HG02884 (cell line): ENCODE measurements around the gene KIR3DL1.
"Not testable (repeated sequence)": the region's sequence is repeated elsewhere in the genome, so short reads cannot be mapped to it uniquely, and the experiment has no call there.

ENCODE experiments used
- ATAC-seq: cut with Tn5 transposase; IDR thresholded peaks from one replicate; pipeline ENCODE4 v1.9.1; 2021; ENCODE audit warnings: mild to moderate bottlenecking, moderate library complexity; ENCODE audit not compliant: unreplicated experiment

The KIR3DL1 gene

DNA sequence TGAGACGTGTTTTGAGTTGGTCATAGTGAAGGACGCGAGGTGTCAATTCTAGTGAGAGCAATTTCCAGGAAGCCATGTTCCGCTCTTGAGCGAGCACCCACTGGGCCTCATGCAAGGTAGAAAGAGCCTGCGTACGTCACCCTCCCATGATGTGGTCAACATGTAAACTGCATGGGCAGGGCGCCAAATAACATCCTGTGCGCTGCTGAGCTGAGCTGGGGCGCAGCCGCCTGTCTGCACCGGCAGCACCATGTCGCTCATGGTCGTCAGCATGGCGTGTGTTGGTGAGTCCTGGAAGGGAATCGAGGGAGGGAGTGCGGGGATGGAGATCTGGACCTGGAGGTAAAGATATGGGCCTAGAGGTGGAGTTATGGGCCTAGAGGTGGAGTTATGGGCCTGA, at the start of gene KIR3DL1:
Gene KIR3DL1 (plus strand): TSS at position 218 of the 400 bp plus-strand sequence.
- not testable (repeated sequence) for ATAC-seq

DNA sequence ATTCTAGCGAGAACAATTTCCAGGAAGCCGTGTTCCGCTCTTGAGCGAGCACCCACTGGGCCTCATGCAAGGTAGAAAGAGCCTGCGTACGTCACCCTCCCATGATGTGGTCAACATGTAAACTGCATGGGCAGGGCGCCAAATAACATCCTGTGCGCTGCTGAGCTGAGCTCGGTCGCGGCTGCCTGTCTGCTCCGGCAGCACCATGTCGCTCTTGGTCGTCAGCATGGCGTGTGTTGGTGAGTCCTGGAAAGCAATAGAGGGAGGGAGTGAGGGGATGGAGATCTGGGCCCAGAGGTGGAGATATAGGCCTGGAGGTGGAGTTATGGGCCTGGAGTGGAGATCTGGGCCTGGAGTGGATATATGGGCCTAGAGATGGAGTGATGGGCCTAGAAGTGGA, 46.6 kb upstream of the KIR3DL1 start, which contains the start of gene KIR2DL1:
Gene KIR2DL1 (plus strand): TSS at position 148 of the 400 bp plus-strand sequence. CDS start 58 bp downstream, at position 206.
- ATAC-seq, result not testable (repeated sequence)

DNA sequence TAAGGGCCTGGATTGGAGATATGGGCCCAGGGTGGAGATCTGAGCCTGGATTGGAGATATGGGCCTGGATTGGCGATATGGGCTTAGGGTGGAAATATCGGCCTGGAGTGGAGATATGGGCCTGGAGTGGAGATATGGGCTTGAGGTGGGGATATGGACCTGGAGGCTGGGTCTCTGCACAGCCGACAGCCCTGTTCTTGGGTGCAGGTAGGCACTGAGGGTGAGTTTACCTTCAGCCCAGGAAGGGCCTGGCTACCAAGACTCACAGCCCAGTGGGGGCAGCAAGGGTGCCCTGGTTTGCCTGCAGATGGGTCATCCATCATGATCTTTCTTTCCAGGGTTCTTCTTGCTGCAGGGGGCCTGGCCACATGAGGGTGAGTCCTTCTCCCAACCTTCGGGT, 45.8 kb upstream of the KIR3DL1 start:
- not testable (repeated sequence) for ATAC-seq

DNA sequence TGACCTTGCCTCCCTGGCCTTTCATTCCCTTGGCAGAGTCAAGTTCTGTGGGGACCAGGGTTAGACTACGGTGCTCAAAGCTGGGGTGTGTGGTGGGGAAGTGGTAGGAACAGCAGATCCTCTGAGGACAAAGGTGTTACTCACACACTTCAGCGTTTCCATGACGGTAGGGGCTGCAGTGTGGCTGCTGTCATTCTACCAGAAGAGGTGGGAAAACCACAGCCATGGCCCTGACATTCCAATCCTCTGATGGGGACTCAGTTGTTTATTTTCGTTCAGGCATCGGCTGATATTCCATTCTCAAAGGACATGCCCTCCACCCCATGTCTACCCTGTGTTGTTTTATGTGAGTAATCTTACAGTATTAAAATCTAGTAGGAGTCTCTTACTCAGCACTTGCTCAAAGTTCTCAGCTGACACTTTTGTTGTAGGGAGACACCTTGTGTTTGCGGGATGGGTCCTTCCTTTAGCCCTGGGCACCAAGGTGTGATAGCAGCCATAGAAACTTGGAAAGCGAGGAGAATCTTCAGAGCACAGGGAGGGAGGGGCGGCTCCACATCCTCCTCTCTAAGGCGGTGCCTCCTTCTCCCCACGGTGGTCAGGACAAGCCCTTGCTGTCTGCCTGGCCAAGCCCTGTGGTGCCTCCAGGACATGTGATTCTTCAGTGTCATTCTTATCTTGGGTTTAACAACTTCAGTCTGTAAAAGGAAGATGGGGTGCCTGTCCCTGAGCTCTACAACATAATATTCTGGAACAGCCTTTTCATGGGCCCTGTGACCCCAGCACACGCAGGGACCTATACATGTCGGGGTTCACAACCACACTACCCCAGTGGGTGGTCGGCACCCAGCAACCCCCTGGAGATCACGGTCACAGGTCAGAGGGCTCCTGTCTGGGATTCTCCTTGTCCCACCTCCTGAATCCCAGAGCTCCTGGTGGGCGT, 45.0 kb upstream of the KIR3DL1 start:
- ATAC-seq, result not testable (repeated sequence)

DNA sequence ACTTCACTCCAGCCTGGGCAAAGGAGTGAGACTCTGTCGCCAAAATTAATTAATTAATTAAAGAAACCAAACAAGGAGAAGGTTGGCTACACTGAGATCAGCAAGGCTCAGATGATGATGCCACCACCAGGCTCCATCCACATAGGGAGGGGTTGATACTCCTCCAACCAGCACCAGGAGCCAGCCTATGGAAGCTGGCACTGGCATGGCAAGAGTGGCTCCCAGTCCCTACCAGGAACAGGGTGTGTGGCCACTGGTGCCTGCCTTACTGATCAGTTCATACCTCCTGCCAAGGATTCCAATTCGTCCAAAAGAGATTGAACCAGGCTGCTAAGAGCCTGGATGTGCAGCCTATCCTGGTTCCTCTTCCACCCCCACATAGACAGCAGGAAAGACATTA, 43.6 kb upstream of the KIR3DL1 start:
- not testable (repeated sequence) for ATAC-seq

DNA sequence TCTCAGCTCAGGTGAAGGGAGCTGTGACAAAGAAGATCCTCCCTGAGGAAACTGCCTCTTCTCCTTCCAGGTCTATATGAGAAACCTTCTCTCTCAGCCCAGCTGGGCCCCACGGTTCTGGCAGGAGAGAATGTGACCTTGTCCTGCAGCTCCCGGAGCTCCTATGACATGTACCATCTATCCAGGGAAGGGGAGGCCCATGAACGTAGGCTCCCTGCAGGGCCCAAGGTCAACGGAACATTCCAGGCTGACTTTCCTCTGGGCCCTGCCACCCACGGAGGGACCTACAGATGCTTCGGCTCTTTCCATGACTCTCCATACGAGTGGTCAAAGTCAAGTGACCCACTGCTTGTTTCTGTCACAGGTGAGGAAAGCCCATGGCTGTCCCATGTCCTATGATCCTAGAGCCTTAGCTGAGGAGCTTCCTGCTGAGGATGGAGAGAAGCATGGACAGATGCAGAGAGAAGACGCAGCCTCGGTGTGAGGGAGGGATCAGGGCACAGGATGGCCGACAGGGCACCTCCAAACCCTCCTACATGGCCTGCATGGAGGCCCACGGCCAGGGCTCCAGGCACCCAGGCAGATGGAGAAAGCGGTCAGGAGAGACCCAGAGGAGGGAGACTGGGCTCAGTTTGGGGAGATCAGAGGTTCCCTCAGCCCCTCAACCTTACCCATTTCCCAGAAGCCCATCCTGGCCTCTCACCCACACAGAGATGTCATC, 41.0 kb upstream of the KIR3DL1 start:
- ATAC-seq, result not testable (repeated sequence)

DNA sequence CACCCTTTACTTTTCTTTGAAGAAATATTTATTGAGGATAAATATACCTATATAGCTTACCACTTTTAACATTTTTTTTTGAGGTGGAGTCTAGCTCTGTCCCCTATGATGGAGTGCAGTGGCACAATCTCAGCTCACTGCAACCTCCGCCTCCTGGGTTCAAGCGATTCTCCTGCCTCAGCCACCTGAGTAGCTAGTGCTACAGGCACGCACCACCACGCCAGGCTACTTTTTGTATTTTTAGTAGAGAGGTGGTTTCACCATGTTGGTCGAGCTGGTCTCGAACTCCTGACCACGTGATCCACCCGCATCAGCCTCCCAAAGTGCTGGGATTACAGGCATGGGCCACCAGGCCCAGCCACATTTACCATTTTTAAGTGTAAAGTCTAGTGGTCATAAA, 40.4 kb upstream of the KIR3DL1 start:
- ATAC-seq, result not testable (repeated sequence)

DNA sequence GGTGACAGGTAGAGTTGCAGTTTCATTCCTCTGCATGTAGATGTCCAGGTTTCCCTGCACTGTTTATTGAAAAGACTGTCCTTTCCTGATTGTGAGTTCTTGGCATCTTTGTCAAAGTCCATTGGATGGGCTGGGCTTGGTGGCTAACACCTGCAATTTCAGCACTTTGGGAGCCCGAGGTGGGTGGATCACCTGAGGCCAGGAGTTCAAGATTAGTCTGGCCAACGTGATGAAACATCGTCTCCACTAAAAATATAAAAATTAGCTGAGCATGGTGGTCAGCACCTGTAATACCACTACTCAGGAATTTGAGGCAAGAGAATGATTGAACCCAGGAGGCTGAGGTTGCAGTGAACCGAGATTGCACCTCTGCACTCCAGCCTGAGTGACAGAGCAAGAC, 38.4 kb upstream of the KIR3DL1 start:
- ATAC-seq, result not testable (repeated sequence)

DNA sequence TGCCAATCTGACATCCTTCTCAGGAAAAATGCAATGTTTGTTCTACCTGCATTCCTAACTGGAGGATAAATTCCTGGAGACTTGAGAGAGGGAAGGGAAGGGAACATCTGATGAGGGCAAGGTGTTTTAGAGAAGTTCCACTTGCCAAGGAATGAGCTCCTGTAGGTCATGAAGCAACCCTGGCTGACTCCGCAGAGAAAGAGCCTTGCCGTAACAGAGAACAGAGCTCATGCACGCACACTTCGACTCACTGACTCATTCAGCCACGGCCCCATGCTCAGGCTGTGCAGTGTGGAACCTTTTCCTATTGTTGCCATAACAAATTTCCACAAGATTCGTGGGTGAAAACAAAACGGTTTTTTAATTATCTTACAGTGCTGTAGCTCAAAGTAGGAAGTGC, 37.4 kb upstream of the KIR3DL1 start:
- not testable (repeated sequence) for ATAC-seq

DNA sequence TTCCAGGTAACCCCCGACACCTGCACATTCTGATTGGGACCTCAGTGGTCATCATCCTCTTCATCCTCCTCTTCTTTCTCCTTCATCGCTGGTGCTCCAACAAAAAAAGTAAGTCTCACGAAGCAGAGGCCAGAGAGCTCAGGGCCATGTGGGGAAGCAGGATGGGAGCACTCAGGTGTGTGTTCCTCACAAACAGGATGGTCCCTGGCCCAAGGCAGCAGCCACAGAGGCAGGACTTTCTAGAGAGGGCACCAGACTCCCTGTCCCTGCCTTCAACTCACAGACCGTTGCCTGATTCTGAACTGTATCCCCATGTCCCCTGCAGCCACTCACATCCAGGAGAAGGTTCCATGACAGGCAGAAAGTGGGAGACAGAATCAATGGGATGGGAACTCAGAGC, 33.4 kb upstream of the KIR3DL1 start:
- ATAC-seq, result not testable (repeated sequence)

DNA sequence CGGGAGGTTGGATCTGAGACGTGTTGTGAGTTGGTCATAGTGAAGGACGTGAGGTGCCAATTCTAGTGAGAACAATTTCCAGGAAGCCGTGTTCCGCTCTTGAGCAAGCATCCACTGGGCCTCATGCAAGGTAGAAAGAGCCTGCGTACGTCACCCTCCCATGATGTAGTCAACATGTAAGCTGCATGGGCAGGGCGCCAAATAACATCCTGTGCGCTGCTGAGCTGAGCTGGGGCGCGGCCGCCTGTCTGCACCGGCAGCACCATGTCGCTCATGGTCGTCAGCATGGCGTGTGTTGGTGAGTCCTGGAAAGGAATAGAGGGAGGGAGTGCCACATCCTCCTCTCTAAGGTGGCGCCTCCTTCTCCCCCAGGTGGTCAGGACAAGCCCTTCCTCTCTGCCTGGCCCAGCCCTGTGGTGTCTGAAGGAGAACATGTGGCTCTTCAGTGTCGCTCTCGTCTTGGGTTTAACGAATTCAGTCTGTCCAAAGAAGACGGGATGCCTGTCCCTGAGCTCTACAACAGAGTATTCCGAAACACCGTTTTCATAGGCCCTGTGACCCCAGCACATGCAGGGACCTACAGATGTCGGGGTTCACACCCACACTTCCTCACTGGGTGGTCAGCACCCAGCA, 30.1 kb upstream of the KIR3DL1 start:
- not testable (repeated sequence) for ATAC-seq

DNA sequence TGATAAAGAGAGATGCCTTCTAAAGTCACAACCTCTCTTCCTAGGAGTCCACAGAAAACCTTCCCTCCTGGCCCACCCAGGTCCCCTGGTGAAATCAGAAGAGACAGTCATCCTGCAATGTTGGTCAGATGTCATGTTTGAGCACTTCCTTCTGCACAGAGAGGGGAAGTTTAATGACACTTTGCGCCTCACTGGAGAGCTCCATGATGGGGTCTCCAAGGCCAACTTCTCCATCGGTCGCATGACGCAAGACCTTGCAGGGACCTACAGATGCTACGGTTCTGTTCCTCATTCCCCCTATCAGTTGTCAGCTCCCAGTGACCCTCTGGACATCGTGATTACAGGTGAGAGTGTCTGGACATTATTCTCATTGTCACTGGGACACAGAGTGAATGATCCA, 28.1 kb upstream of the KIR3DL1 start:
- not testable (repeated sequence) for ATAC-seq

DNA sequence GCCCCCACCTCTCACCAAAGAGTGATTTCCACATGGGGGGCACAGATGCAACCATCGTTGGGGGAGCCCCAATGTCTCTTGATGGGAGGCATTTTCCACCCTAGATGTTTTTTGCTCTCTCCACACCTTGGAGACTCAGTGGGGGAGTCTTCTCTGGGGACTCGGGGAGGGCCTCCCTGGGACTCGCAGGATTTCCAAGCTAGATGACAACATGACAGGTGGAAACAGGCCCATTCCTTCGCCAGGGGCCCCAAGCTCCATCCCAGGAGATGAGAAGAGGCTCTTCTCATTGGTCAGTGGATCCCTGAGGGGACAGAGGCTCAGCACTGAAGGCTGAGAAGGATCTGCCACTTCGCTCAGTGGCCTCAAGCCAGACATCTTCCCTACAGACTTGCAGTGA, 25.6 kb upstream of the KIR3DL1 start:
- ATAC-seq, result no peak

DNA sequence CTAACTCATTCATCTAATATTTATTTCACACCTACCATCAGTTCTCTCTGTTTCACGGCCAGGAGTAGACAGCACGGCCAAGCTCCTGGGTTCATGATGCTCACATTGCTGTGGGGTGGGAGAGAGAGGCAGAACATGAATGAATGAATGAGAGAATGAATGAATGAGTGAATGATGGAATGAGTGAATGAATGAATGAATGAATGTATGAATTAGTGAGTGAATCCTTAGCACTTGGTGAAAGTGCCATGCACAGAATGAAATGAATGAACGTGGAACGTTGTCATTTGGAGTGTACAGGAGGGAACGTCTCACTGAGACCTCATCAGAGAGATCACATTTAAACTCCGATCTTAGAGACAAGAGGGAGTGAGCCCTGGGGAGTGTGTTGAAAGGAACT, 24.8 kb upstream of the KIR3DL1 start:
- no peak for ATAC-seq

DNA sequence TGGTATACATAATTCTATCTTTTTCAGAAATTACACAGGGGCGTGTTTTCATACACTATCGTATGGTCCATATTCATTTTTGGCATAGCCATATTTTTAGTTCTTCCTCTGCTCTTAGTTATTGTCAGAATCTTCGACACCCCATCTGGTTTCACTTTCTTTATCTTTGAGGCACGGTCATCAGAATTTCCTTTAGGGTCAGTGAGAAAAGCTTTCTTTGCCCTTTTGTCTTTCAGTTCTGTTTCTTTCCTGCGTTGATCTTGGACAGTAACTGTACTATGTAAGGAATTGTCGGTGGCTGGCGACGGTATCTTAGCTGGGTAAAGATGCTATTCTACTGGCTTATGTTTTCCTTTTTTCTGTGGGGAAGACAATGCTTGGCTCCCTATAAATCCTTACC, 23.5 kb upstream of the KIR3DL1 start:
- ATAC-seq, result no peak

DNA sequence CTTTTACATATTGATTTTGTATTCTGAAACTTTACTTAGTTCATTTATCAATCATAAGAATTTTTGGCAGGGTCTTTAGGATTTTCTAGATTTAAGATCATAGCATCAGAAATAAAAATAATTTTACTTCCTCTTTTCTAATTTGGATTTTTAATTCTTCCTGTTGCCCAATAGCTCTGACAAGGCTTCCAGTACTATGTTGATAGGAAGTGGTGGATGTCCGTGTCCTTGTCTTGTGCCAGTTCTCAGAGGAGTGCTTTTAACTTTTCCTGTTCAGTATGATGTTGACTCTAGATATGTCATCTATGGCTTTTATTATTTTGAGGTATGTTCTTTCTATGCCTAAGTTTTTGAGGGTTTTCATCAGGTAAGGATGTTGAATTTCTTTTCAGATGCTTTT, 20.5 kb upstream of the KIR3DL1 start:
- no peak for ATAC-seq

DNA sequence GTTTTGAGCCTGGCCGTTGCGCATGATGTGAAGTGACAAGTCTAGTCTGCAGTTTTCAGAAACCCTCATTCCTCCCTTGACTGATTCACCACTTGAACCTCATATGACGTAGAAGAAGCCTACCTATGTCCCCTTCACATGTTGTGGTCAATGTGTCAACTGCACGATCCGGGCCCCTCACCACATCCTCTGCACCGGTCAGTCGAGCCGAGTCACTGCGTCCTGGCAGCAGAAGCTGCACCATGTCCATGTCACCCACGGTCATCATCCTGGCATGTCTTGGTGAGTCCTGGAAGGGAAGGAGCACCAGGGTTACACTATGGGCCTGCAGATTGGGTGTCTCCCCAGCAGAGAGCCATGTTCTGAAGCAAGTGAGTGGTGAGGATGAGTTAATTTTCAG, 12.9 kb upstream of the KIR3DL1 start, which contains the start of gene KIR2DL4:
Gene KIR2DL4 (plus strand): TSS at position 201 of the 400 bp plus-strand sequence. CDS start 42 bp downstream, at position 243.
- no peak for ATAC-seq

DNA sequence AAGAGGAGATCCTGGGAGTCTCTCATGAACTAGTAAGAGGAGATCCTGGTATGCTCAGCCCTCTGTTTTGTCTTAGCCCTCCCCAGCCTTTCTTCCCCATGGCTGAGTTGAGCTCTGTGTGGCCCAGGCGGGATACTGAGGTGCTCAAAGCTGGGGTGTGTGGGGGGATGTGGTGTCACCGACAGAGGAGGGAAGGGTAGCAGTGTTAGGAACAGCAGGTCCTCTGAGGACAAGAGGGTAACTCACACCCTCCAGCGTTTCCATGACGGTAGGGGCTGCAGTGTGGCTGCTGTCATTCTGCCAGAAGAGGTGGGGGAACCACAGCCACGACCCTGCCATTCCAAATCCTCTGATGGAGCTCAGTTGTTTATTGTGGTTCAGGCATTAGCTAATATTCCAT, 12.2 kb upstream of the KIR3DL1 start:
- ATAC-seq, result no peak

DNA sequence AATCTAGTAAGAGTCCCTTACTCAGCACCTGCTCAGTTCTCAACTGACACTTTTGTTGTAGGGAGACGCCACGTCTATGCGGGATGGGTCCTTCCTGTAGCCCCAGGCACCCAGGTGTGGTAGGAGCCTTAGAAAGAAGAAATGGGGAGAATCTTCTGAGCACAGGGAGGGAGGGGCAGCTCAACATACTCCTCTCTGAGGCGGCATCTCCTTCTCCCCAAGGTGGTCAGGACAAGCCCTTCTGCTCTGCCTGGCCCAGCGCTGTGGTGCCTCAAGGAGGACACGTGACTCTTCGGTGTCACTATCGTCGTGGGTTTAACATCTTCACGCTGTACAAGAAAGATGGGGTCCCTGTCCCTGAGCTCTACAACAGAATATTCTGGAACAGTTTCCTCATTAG, 11.7 kb upstream of the KIR3DL1 start:
- no peak for ATAC-seq

DNA sequence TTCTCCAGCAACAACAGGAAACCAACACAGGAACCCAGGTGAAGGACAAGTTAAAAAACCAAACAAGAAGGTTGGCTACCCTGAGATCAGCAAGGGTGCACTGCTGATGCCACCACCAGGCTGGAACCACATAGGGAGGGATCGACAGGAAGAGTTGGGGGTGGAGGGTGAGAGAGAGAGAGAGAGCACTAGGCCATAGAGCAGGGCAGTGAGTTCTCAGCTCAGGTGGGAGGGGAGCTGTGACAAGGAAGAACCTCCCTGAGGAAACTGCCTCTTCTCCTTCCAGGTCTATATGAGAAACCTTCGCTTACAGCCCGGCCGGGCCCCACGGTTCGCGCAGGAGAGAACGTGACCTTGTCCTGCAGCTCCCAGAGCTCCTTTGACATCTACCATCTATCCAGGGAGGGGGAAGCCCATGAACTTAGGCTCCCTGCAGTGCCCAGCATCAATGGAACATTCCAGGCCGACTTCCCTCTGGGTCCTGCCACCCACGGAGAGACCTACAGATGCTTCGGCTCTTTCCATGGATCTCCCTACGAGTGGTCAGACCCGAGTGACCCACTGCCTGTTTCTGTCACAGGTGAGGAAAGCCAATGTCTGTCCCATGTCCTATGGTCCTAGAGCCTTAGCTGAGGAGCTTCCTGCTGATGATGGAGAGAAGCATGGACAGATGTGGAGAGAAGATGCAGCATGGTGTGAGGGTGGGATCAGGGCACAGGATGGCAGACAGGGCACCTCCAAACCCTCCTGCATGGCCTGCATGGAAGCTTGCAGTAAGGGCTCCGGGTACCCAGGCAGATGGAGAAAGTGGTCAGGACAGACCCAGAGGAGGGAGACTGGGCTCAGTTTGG, 10.4 kb upstream of the KIR3DL1 start:
- ATAC-seq, result no peak
